Measurements from ENCODE around the gene CCDC9.

Gene CCDC9

GRCh38 chr19:47255879-47256692 lies at the start of gene CCDC9:
CCDC9 (plus strand) TSS chr19:47256525; CDS start chr19:47258401, 1,876 bp downstream.
- DNase-seq (ENCODE audit: low read depth), result peak; percentile 88
- peak within 1 kb of the TSS; percentile 69 for H3K4me3 ChIP-seq (ENCODE audit: low read depth, low read length)

GRCh38 chr19:47209319-47210179 lies 46.8 kb upstream of the CCDC9 start:
- DNase-seq (ENCODE audit: low read depth), result no peak
- H3K4me3 ChIP-seq (ENCODE audit: low read depth, low read length), result no peak overlapping the region

- H3K4me3 ChIP-seq (ENCODE audit: low read depth, low read length), result no peak overlapping the region
- no peak for DNase-seq (ENCODE audit: low read depth)
Measured at GRCh38 chr19:47210180-47210490, 46.2 kb upstream of the CCDC9 start.

GRCh38 chr19:47210689-47211316 lies 45.5 kb upstream of the CCDC9 start:
- no peak overlapping the region for H3K4me3 ChIP-seq (ENCODE audit: low read depth, low read length)
- DNase-seq (ENCODE audit: low read depth), result no peak

GRCh38 chr19:47215581-47215980 lies 40.7 kb upstream of the CCDC9 start:
- no peak overlapping the region for H3K4me3 ChIP-seq (ENCODE audit: low read depth, low read length)
- DNase-seq (ENCODE audit: low read depth), result no peak

DNA sequence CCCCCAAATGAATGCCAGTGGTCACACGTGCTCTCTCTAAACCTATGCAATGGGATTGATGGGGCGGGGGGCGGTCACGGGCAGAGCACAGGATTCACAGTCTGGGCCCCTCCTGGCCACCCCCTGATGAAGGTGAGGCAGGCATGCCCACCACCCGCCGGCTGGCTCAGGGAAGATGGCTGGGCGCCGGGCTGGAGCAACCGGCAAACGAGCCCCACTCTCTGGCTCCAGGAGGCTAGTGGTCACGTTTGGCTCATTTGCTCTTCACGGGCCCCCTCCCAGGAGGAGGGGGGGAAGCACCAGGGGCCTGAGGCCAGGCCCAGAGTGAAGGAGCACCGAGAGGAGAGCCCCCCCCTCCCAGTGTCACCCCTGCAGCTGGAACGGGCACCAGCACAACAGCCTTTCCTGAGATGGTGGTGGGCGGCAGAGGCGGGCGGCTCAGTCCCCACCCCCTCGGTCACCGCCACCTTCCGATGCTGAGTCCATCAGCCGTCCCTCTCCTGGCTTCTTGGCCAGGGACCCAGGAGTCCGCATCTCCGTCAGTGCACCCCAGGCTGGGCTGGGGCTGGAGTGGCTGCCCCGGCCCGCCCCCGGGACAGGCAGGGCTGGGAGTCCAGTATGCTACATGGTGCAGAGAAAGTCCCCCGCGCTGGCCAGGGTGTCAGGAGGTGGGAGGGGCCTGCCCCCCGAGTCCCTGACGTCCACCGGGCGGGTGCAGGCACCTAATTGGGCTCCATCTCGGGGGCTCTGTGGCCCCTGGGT lies 35.1 kb upstream of the CCDC9 start:
- no peak overlapping the region for H3K4me3 ChIP-seq (ENCODE audit: low read depth, low read length)
- no peak for DNase-seq (ENCODE audit: low read depth)

DNA sequence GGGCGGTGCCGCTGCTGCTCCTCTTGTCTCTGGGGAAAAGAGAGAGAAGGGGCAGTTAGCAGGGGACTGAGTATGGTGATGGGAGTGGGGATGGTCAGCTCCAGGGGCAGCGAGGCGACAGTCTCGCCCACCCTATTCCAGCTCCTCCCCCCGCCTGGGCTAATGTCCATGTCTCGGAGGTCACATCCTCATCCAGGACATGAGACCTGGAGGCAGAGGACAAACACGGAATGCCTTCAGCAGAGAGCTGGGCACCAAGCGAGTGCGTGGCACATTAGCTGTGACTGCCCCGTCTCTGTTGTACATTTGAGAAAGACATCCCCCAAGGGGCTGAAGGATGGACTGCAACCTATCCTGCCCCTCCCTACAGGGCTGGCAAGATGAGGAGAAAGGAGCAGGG lies 34.4 kb upstream of the CCDC9 start:
- no peak overlapping the region for H3K4me3 ChIP-seq (ENCODE audit: low read depth, low read length)
- DNase-seq (ENCODE audit: low read depth), result no peak

- peak overlapping the region; percentile 71 for H3K4me3 ChIP-seq (ENCODE audit: low read depth, low read length)
- DNase-seq (ENCODE audit: low read depth), result peak; percentile 49
Measured at GRCh38 chr19:47225746-47226425, 30.4 kb upstream of the CCDC9 start.

DNA sequence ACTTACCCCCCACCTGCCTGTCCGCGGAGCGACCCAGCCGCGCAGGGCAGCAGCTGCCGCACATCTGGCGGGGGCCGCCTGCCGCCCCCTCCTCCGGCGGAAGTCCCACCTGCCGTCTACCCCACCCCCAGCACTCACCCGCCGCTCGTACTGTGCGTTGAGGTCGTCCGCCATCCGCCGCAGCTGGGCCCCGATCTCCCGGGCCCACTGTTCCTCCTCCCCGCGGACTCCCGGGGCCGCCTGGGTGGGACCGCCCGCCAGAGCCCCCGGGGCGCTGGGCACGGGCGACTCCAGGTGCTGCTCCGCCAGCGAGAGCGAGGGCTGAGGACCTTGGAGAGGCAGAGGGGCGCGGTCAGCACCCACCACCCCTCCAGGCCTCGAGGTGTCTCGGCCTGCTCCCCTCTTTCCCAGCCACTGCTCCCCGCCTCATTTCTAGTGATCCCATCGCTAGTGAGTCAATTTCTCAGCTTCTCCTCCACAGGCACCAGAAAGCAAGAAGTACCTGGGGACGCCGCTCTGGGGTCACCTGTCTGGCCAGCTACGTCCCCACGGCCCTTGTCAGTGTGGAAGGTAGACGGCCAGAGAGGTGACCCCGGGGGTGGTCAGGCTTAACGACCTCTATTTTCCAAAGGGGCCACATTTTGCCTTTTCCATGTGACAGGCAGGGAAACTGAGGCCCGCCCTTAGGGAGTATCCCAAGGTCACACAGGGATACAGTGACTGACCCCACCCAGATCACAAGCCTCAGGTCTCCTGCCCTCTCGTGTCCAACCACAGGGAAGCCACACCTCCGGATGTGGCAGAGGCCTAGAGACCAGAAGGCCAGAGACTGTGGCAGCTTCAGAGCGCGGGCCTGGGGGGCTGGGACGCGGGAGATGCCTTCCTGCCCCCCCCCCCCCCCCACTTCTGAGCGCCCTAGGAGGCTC lies 29.6 kb upstream of the CCDC9 start:
- H3K4me3 ChIP-seq (ENCODE audit: low read depth, low read length), result peak overlapping the region; percentile 71
- no peak for DNase-seq (ENCODE audit: low read depth)

DNA sequence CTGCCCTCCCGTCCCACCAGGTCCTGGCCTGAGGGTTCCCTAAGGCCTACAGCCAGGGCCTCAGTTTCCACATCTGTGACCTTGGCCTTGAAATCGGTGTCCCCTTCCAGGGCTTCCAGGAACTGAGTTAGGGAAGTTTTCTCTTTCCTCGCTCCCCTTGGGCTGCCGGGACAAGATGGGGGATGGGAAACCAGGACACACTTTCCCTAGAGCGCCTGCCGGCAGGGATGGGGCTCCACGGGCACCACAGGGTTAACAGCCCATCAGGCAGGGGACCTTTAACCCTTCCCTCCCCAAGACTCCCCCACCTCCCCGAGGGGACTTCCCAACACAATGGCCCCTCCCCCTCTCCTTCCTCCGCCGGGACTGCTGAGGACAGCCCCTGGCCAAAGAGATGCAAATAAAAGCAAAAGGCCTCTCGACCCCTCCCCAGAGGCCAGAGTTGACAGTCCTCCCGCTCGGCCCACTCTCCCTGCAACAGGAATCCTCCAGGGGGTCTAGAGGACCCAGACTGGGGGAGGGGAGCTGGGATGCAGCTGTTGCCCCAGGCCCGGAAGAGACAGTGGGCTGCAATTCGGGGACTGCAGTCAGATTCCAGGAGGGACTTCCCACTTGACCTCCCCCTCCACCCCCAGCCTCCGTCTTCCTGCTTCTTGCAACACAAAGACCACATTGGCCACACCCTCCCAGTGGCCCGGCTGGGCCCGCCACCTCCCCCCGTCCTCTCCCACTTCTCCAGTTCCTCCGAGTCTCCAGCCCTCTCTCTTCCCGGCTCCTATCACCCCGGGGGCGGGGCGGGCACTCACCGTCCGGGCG lies 28.8 kb upstream of the CCDC9 start:
- DNase-seq (ENCODE audit: low read depth), result peak; percentile 89
- peak overlapping the region; percentile 71 for H3K4me3 ChIP-seq (ENCODE audit: low read depth, low read length)

GRCh38 chr19:47228168-47228936 lies 28.0 kb upstream of the CCDC9 start:
- no peak for DNase-seq (ENCODE audit: low read depth)
- peak overlapping the region; percentile 71 for H3K4me3 ChIP-seq (ENCODE audit: low read depth, low read length)

DNA sequence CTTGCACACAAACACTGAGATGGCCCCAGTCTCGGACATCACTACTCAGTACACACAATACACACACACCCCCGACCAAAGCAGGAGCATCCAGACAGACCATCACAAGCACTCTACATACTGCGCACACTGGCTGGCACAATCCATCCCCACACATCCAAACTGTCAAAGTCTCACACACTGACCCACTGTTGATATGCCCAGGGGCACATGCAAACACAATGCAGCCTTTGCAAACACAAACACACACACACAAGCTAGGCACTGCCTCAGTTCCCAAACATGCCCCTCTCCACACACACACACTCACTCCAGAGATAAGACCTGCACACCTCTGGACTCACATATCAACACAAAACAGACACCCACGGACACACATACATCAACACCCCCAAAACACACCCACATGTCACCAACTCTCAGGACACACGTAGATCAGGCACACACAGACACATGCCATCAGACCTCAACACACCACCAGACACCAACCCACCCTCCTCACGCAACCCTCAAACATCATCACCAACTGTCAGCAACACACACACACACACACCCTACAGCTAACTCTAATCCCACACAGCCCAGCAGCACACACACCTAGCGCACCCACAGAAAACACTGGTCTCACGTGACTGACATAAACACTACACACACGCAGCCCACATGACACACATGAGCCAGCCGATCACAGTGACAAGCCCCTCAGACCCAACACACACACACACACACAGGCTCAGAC lies 27.2 kb upstream of the CCDC9 start:
- no peak for DNase-seq (ENCODE audit: low read depth)
- H3K4me3 ChIP-seq (ENCODE audit: low read depth, low read length), result peak overlapping the region; percentile 71

- no peak for DNase-seq (ENCODE audit: low read depth)
- peak overlapping the region; percentile 71 for H3K4me3 ChIP-seq (ENCODE audit: low read depth, low read length)
Measured at GRCh38 chr19:47229676-47230053, 26.7 kb upstream of the CCDC9 start.

DNA sequence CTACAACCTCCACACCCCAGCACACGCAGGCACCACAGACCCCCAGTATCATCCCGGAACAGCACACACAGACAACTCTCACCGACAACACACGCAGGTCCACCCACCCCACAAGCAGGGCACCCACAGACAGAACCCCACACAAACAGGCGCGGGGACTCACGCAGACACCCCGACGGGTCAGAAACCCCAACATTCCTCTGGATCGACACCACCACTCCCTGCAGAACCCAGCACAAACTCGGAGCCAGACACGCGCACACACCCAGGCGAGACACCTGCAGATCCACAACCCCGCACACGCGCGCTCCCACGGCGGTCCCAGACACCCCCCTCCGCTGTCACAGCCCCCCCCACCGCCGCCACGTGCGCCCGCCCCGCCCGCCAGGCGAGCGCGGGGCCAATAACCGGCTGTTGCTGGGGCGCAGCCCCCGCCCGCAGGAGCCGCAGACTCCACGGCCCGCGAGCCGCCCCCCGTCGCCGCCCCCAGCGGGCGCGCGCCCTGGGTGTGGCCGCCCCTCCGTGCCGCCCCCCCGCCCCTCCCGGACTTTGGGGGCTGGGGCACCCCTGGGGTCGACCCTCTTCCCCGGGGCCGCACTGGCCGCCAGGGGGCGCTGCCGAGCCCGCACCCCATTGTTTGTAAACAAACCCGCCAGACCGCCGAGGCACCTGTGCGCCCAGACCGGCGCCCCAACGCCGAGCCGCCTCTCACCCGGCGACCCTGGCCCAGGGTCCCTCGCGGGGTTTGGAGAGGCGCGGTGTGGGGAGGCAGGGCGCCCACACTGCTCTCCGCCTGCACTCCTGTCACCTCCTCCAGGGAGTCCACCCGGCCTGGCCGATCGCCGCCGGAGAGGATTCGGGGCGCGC lies 26.0 kb upstream of the CCDC9 start:
- no peak for DNase-seq (ENCODE audit: low read depth)
- peak overlapping the region; percentile 71 for H3K4me3 ChIP-seq (ENCODE audit: low read depth, low read length)

DNA sequence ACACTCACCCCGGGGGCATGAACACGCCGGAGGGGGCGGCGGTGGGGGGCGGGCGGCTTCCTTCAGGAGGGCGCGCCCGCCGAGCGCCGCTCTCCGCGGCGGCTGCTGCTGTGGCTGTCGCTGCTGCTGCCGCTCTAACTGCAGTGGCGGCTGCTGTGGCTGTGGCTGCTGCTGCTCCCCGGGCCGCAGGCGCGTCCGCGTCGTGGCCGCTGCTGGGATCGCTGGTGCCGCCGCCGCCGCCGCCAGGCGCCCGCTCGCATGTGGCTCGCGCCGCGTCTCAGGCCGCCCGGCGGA lies 25.5 kb upstream of the CCDC9 start, which contains the start of gene BBC3:
BBC3 (minus strand) TSS at position 279 of the 294 bp plus-strand sequence. CDS start 2,768 bp downstream, outside the sequence.
- H3K4me3 ChIP-seq (ENCODE audit: low read depth, low read length), result peak within 1 kb of the TSS; percentile 71
- DNase-seq (ENCODE audit: low read depth), result no peak

Data from skeletal muscle cell (primary cell).